H9 (cell line): ENCODE results near the gene KREMEN1. TPM values are rescaled to one million over a fixed set of nuclear protein-coding genes. Genes with fewer than 3 reads are reported as not detected.

Experiments used
- DNase-seq: peaks from one replicate; pipeline ENCODE4 v3.0.0-alpha.2; 2017
- H2AFZ ChIP-seq: one replicate; pipeline ENCODE4 v1.6.1; 2013; ENCODE audit warnings: mild to moderate bottlenecking, low read length, control low read depth, moderate library complexity
- H2AK5ac ChIP-seq: 2 replicates; pipeline ENCODE4 v1.6.1; 2013; ENCODE audit warnings: low read length, control low read depth, mixed read lengths; ENCODE audit not compliant: insufficient read length
- H2BK120ac ChIP-seq: one replicate; pipeline ENCODE4 v1.6.1; 2013; ENCODE audit warnings: low read depth, mild to moderate bottlenecking, low read length, control low read depth, inconsistent platforms; ENCODE audit not compliant: poor library complexity, severe bottlenecking
- H2BK12ac ChIP-seq: 2 replicates; pipeline ENCODE4 v1.6.1; 2013; ENCODE audit warnings: low read length, control low read depth, mixed read lengths, low read depth; ENCODE audit not compliant: insufficient read length
- H2BK15ac ChIP-seq: 2 replicates; pipeline ENCODE4 v1.6.1; 2013; ENCODE audit warnings: low read depth, low read length, control low read depth
- H2BK20ac ChIP-seq: one replicate; pipeline ENCODE4 v1.6.1; 2013; ENCODE audit warnings: low read depth, mild to moderate bottlenecking, low read length, control low read depth, inconsistent platforms; ENCODE audit not compliant: poor library complexity, severe bottlenecking
- H2BK5ac ChIP-seq: 2 replicates; pipeline ENCODE4 v1.6.1; 2013; ENCODE audit warnings: low read length, control low read depth, mixed read lengths; ENCODE audit not compliant: insufficient read length
- H3K14ac ChIP-seq: 2 replicates; pipeline ENCODE4 v1.6.1; 2013; ENCODE audit warnings: low read length, control low read depth; ENCODE audit not compliant: insufficient read depth
- H3K18ac ChIP-seq: 2 replicates; pipeline ENCODE4 v1.6.1; 2013; ENCODE audit warnings: low read depth, mild to moderate bottlenecking, mixed read lengths, low read length, control low read depth; ENCODE audit not compliant: insufficient read length
- H3K23ac ChIP-seq: 2 replicates; pipeline ENCODE4 v1.6.1; 2013; ENCODE audit warnings: low read length, control low read depth, mixed read lengths, low read depth; ENCODE audit not compliant: insufficient read length
- H3K23me2 ChIP-seq: 2 replicates; pipeline ENCODE4 v1.6.1; 2013; ENCODE audit warnings: low read depth, mild to moderate bottlenecking, mixed read lengths, low read length, control low read depth; ENCODE audit not compliant: insufficient read length, poor library complexity, severe bottlenecking
- H3K27ac ChIP-seq: 2 replicates; pipeline ENCODE4 v1.5.1; 2013; ENCODE audit warnings: low read length, control low read depth, mixed read lengths, low read depth; ENCODE audit not compliant: insufficient read length
- H3K27me3 ChIP-seq: 2 replicates; pipeline ENCODE4 v1.6.1; 2013; ENCODE audit warnings: low read length, control low read depth, inconsistent platforms; ENCODE audit not compliant: insufficient read depth
- H3K4ac ChIP-seq: 2 replicates; pipeline ENCODE4 v1.6.1; 2013; ENCODE audit warnings: low read depth, mild to moderate bottlenecking, control low read depth, inconsistent platforms, low read length, moderate library complexity
- H3K4me1 ChIP-seq: 2 replicates; pipeline ENCODE4 v1.6.1; 2013; ENCODE audit warnings: low read length, control low read depth, inconsistent platforms; ENCODE audit not compliant: insufficient read depth
- H3K4me2 ChIP-seq: 2 replicates; pipeline ENCODE4 v1.6.1; 2013; ENCODE audit warnings: low read length, control low read depth, mixed read lengths; ENCODE audit not compliant: insufficient read length, insufficient read depth
- H3K56ac ChIP-seq: 2 replicates; pipeline ENCODE4 v1.6.1; 2013; ENCODE audit warnings: low read depth, mild to moderate bottlenecking, mixed read lengths, low read length, control low read depth; ENCODE audit not compliant: insufficient read length
- H3K79me1 ChIP-seq: 2 replicates; pipeline ENCODE4 v1.6.1; 2013; ENCODE audit warnings: low read depth, mild to moderate bottlenecking, moderate library complexity, low read length, control low read depth, inconsistent platforms; ENCODE audit not compliant: insufficient read depth, poor library complexity, severe bottlenecking
- H3K79me2 ChIP-seq: 2 replicates; pipeline ENCODE4 v1.6.1; 2013; ENCODE audit warnings: low read length, control low read depth, inconsistent platforms; ENCODE audit not compliant: insufficient read depth
- H3K9ac ChIP-seq: 2 replicates; pipeline ENCODE4 v1.6.1; 2013; ENCODE audit warnings: low read length, control low read depth, mixed read lengths; ENCODE audit not compliant: insufficient read length; ENCODE audit errors: extremely low read depth
- H3K9me3 ChIP-seq: one replicate; pipeline ENCODE4 v1.6.1; 2013; ENCODE audit warnings: low read depth, low read length, inconsistent platforms; ENCODE audit not compliant: control insufficient read depth
- H3T11ph ChIP-seq: one replicate; pipeline ENCODE4 v1.6.1; 2013; ENCODE audit warnings: mild to moderate bottlenecking, low read length, control low read depth, inconsistent platforms
- H4K20me1 ChIP-seq: one replicate; pipeline ENCODE4 v1.6.1; 2013; ENCODE audit not compliant: control insufficient read depth, insufficient read length, insufficient read depth
- H4K5ac ChIP-seq: 2 replicates; pipeline ENCODE4 v1.6.1; 2013; ENCODE audit warnings: low read depth, mild to moderate bottlenecking, mixed read lengths, low read length, control low read depth; ENCODE audit not compliant: insufficient read length
- H4K8ac ChIP-seq: replicated peaks from 2 replicates; pipeline ENCODE4 v1.6.1; 2013; ENCODE audit warnings: low read length, control low read depth, mixed read lengths, low read depth; ENCODE audit not compliant: insufficient read length
- H4K91ac ChIP-seq: 2 replicates; pipeline ENCODE4 v1.6.1; 2013; ENCODE audit warnings: low read depth, mild to moderate bottlenecking, moderate library complexity, mixed read lengths, low read length, control low read depth; ENCODE audit not compliant: insufficient read length
- H3K27ac Mint-ChIP-seq, 3 experiments: 2 replicates in 2 of 3; 3 replicates in 1 of 3; pipeline ENCODE4 v1.8.0; 2020 to 2021; ENCODE audit warnings: mixed read lengths in 3 of 3, mild to moderate bottlenecking in 1 of 3, moderate library complexity in 1 of 3
- H3K27me3 Mint-ChIP-seq: 2 replicates; pipeline ENCODE4 v1.8.0; 2021; ENCODE audit warnings: low read depth, mild to moderate bottlenecking, moderate library complexity, mixed read lengths
- H3K36me3 Mint-ChIP-seq, 3 experiments: 2 replicates in 2 of 3; 3 replicates in 1 of 3; pipeline ENCODE4 v1.8.0; 2020 to 2021; ENCODE audit warnings: low read depth in 3 of 3, mixed read lengths in 3 of 3; ENCODE audit not compliant: insufficient read depth in 1 of 3
- H3K4me1 Mint-ChIP-seq, 2 experiments: 2 replicates each; pipeline ENCODE4 v1.8.0; 2020; ENCODE audit warnings: mixed read lengths in 2 of 2
- H3K4me3 Mint-ChIP-seq, 2 experiments: 2 replicates in 1 of 2; 3 replicates in 1 of 2; pipeline ENCODE4 v1.8.0; 2020 to 2021; ENCODE audit warnings: mild to moderate bottlenecking in 2 of 2, mixed read lengths in 2 of 2, moderate library complexity in 1 of 2
- H3K9me3 Mint-ChIP-seq, 2 experiments: 2 replicates in 1 of 2; 3 replicates in 1 of 2; pipeline ENCODE4 v1.8.0; 2020; ENCODE audit warnings: mild to moderate bottlenecking in 2 of 2, mixed read lengths in 2 of 2, moderate library complexity in 1 of 2
- WGBS: extraction: QIAGEN DNeasy Blood & Tissue Kit; methylation state at CpG from one replicate; pipeline ENCODE4 v1.1.7; 2013; ENCODE audit warnings: missing lambda C conversion rate, low lambda C conversion rate, mixed read lengths; ENCODE audit not compliant: insufficient read length; ENCODE audit errors: extremely low coverage; 5-methylcytosine and 5-hydroxymethylcytosine counted together
- total RNA-seq: library from RNA; stranded (reverse); gene quantifications from 2 replicates; pipeline ENCODE4 v1.2.1, GENCODE V29; 2021
- TF ChIP-seq, protein P1 (sequence below): fragments of 200-600 bp; sonication (generic); conservative IDR thresholded peaks from 3 replicates; pipeline ENCODE4 v1.8.0; 2021; ENCODE audit warnings: antibody characterized with exemption, mild to moderate bottlenecking

Gene KREMEN1
- total RNA-seq, 1 experiment from 2014 or later: 2.4 TPM

DNA sequence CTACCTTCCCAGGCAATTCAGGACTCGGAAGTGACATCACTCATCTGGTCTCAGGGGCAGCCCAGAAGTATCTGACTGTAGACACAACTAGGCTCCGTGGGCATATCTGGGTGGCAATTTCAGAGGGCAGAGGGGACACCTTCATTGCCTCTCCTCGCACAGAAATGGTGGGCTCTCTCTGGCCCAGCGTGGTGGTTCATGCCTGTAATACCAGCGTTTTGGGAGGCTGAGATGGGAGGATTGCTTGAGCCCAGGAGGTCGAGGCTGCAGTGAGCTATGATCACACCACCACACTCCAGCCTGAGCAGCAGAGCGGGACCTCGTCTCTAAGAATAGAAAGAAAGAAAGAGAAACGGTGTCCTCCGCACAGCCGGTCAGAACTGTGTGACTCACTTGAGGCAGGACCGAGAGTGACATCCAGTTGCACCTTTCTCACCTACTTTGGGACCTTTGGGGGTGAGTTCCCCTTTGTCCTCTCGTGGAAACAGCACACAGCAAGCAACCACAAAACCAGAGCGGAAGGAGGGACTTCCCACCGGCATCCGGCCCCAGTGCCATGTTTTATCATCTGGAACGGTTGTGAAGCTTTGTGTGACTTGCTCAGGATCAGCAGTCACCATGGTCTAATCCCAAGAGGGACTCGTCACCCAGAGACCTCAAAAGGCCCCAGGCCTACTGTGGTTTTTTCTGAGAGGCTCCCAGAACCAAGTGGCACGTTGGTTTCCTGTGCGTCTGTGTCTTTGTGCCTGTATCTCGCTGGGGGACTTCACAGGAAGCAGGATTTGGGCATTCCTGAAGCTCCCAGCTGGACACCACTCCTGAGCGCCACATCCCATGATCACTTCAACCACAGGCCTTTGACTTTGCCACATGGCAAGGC lies 94.4 kb downstream of the KREMEN1 start:
- H3K18ac ChIP-seq: no peak overlapping the region
- Mint-ChIP-seq H3K27ac (no peak overlapping the region), H3K36me3 (no peaks in the 10 kb centered on the region), H3K4me3 (no peak overlapping the region), H3K27me3 (peaks cover 10% of the 10 kb centered on the region), H3K9me3 (peaks cover 0 to 2% of the 10 kb centered on the region in 2 experiments; a peak in 1 of 5 replicates), H3K4me1 (no peaks in the 10 kb centered on the region)
- no peak overlapping the region for H4K5ac ChIP-seq
- H2BK12ac ChIP-seq: no peak overlapping the region
- H4K91ac ChIP-seq: no peak overlapping the region
- no peak overlapping the region for H2AFZ ChIP-seq
- no peak overlapping the region for H3K23ac ChIP-seq
- H3K9me3 ChIP-seq: no peaks in the 10 kb centered on the region
- H3K23me2 ChIP-seq: no peaks in the 10 kb centered on the region
- H3K14ac ChIP-seq: no peak overlapping the region
- H3K4ac ChIP-seq: no peak overlapping the region
- H2AK5ac ChIP-seq: no peak overlapping the region
- no peak overlapping the region for H2BK20ac ChIP-seq
- TF ChIP-seq, protein P1, sequence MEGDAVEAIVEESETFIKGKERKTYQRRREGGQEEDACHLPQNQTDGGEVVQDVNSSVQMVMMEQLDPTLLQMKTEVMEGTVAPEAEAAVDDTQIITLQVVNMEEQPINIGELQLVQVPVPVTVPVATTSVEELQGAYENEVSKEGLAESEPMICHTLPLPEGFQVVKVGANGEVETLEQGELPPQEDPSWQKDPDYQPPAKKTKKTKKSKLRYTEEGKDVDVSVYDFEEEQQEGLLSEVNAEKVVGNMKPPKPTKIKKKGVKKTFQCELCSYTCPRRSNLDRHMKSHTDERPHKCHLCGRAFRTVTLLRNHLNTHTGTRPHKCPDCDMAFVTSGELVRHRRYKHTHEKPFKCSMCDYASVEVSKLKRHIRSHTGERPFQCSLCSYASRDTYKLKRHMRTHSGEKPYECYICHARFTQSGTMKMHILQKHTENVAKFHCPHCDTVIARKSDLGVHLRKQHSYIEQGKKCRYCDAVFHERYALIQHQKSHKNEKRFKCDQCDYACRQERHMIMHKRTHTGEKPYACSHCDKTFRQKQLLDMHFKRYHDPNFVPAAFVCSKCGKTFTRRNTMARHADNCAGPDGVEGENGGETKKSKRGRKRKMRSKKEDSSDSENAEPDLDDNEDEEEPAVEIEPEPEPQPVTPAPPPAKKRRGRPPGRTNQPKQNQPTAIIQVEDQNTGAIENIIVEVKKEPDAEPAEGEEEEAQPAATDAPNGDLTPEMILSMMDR: no peak
- no peak overlapping the region for H2BK15ac ChIP-seq
- peak overlapping the region; percentile 52 for H3K56ac ChIP-seq
- H2BK5ac ChIP-seq: no peak overlapping the region
- H3K79me2 ChIP-seq: no peaks in the 10 kb centered on the region
- H3K4me2 ChIP-seq: no peak overlapping the region
- DNase-seq: no peak
- H4K20me1 ChIP-seq: no peaks in the 10 kb centered on the region
- no peaks in the 10 kb centered on the region for H3K79me1 ChIP-seq
- no peak overlapping the region for H4K8ac ChIP-seq
- no peaks in the 10 kb centered on the region for H3K4me1 ChIP-seq
- WGBS: no CpG with 5 or more reads among the region's 22 CpGs
- H2BK120ac ChIP-seq: no peak overlapping the region
- no peak overlapping the region for H3T11ph ChIP-seq
- no peak overlapping the region for H3K27ac ChIP-seq
- H3K27me3 ChIP-seq: no peaks in the 10 kb centered on the region
- H3K9ac ChIP-seq: no peak overlapping the region
